ENCODE data around the gene MAN2A1. TPM values are rescaled to one million over a fixed set of nuclear protein-coding genes. Genes with fewer than 3 reads are reported as not detected.
A peak's percentile ranks its signal among the peaks of the same experiment; 100 is the strongest.

MAN2A1 gene
- total RNA-seq, 4 donors from 2014 or later = 53.1 to 83.6 (median 59.3) TPM

GRCh38 chr5:109723606-109724005 is 33.9 kb downstream of the MAN2A1 start:
- no peaks in the 10 kb centered on the region for H3K36me3 ChIP-seq

GRCh38 chr5:109725135-109725534 is 35.4 kb downstream of the MAN2A1 start:
- TF ChIP-seq CTCF (IDR thresholded peaks at IDR 0.05) = no peak
- no peak for TF ChIP-seq POLR2A (IDR thresholded peaks at IDR 0.05)
- Histone ChIP-seq H3K27me3 (no peaks in the 10 kb centered on the region), H3K36me3 (no peaks in the 10 kb centered on the region), H3K4me1 (no peaks in the 10 kb centered on the region), H3K27ac (no peak overlapping the region), H3K9me3 (no peaks in the 10 kb centered on the region), H3K4me3 (replicated peaks in 1 of 3) (no peak overlapping the region)
- intact Hi-C loops (cut with DNase I) = no loop called here
- DNase-seq = no peak
- 93 to 100% methylated on average over 2 of the region's 2 CpGs for WGBS, 2 donors

More at GRCh38 chr5:109723606-109724005, 33.9 kb downstream of the MAN2A1 start:
- Histone ChIP-seq H3K4me3 (replicated peaks in 1 of 3) (no peak overlapping the region), H3K4me1 (no peaks in the 10 kb centered on the region), H3K27me3 (no peaks in the 10 kb centered on the region), H3K27ac (no peak overlapping the region), H3K9me3 (no peaks in the 10 kb centered on the region)
- no peak for TF ChIP-seq CTCF (IDR thresholded peaks at IDR 0.05)
- TF ChIP-seq POLR2A (IDR thresholded peaks at IDR 0.05) = no peak
- intact Hi-C loops (cut with DNase I) = no loop called here
- DNase-seq = no peak

- H3K4me3 ChIP-seq (replicated peaks in 1 of 3) = no peak overlapping the region
- H3K27ac ChIP-seq = peak overlapping the region in 1 of 3 donors; percentile 36
- WGBS, 2 donors = 44 to 57% methylated on average over 4 of the region's 4 CpGs
- peaks cover 16 to 25% of the 10 kb centered on the region in 2 donors for H3K4me1 ChIP-seq
- peak; percentile 77 to 80 for DNase-seq
- TF ChIP-seq CTCF (IDR thresholded peaks at IDR 0.05) (no peak), POLR2A (IDR thresholded peaks at IDR 0.05) (peak in 1 of 2 donors; percentile 21)
- H3K36me3 ChIP-seq = no peaks in the 10 kb centered on the region
- no peaks in the 10 kb centered on the region for H3K27me3 ChIP-seq
- intact Hi-C loops (cut with DNase I) = no loop called here
- H3K9me3 ChIP-seq = no peaks in the 10 kb centered on the region
Measured at GRCh38 chr5:109739741-109740728, 50.3 kb downstream of the MAN2A1 start.

- H3K36me3 ChIP-seq = no peaks in the 10 kb centered on the region
- H3K27me3 ChIP-seq = no peaks in the 10 kb centered on the region
- H3K4me1 ChIP-seq = peaks cover 16 to 25% of the 10 kb centered on the region in 2 donors
- TF ChIP-seq POLR2A (IDR thresholded peaks at IDR 0.05) (no peak), CTCF (IDR thresholded peaks at IDR 0.05) (no peak)
- no peak for DNase-seq
- H3K4me3 ChIP-seq (replicated peaks in 1 of 3) = no peak overlapping the region
- intact Hi-C loops (cut with DNase I) = no loop called here
- no peaks in the 10 kb centered on the region for H3K9me3 ChIP-seq
- H3K27ac ChIP-seq = no peak overlapping the region
- WGBS, 2 donors = 80 to 88% methylated on average over 1 of the region's 1 CpG
Measured at GRCh38 chr5:109740966-109741365, 51.2 kb downstream of the MAN2A1 start.

GRCh38 chr5:109741390-109741789 is 51.7 kb downstream of the MAN2A1 start:
- H3K36me3 ChIP-seq = no peaks in the 10 kb centered on the region
- peaks cover 16 to 25% of the 10 kb centered on the region in 2 donors for H3K4me1 ChIP-seq
- no peak overlapping the region for H3K27ac ChIP-seq
- DNase-seq = no peak
- intact Hi-C loops (cut with DNase I) = no loop called here
- no peak overlapping the region for H3K4me3 ChIP-seq (replicated peaks in 1 of 3)
- whole genome bisulfite sequencing, 2 donors = 83 to 96% methylated on average over 1 of the region's 1 CpG
- H3K27me3 ChIP-seq = no peaks in the 10 kb centered on the region
- H3K9me3 ChIP-seq = no peaks in the 10 kb centered on the region
- TF ChIP-seq POLR2A (IDR thresholded peaks at IDR 0.05) (no peak), CTCF (IDR thresholded peaks at IDR 0.05) (no peak)
